ENCODE measurements around the gene PHLDA3. TPM values are rescaled to one million over a fixed set of nuclear protein-coding genes. Genes with fewer than 3 reads are reported as not detected.

Gene PHLDA3
- total and polyA plus RNA-seq, 2 donors (not counting 1 experiment from before 2014, with no cell fraction given): 26.5 to 141 TPM

- Histone ChIP-seq H3K27ac (ENCODE audit: insufficient read depth, low read length) (peak overlapping the region; percentile 72), H3K4me3 (replicated peaks in 1 of 4; ENCODE audit: control extremely low read depth in 1 of 4, insufficient read depth in 1 of 4, low read depth in 3 of 4, low read length in 4 of 4) (peak overlapping the region in 1 of 4 experiments; percentile 12), H4K20me1 (ENCODE audit: control insufficient read depth, extremely low read depth, insufficient read depth, low read length) (no peaks in the 10 kb centered on the region), H3K9ac (ENCODE audit: insufficient read depth, low read length) (no peak overlapping the region), H3K79me2 (ENCODE audit: control insufficient read depth, insufficient read depth, low read length) (peaks cover 71% of the 10 kb centered on the region), H3K36me3 (ENCODE audit: control insufficient read depth, insufficient read depth, low read length) (peaks cover 14% of the 10 kb centered on the region), H3K4me1 (ENCODE audit: control insufficient read depth, extremely low read depth, insufficient read depth, low read length) (peaks cover 42% of the 10 kb centered on the region), H3K9me3 (ENCODE audit: control insufficient read depth, insufficient read depth, low read depth, low read length) (no peaks in the 10 kb centered on the region), H3K4me2 (ENCODE audit: extremely low read depth, insufficient read depth, low read length) (no peak overlapping the region), H2AFZ (ENCODE audit: low read length) (no peak overlapping the region), H3K27me3 (ENCODE audit: control insufficient read depth, insufficient read depth, low read length) (no peaks in the 10 kb centered on the region)
- no peak for DNase-seq (ENCODE audit: low read depth in 2 of 2)
- no peak for TF ChIP-seq EZH2 (IDR thresholded peaks at IDR 0.05; ENCODE audit: low read length, missing control alignments)
- no peak for TF ChIP-seq CTCF (conservative IDR thresholded peaks at IDR 0.05 in 1 of 2, IDR thresholded peaks at IDR 0.05 in 1 of 2; ENCODE audit: low read depth in 1 of 2, low read length in 2 of 2)
Observed at GRCh38 chr1:201499795-201500669, 31.0 kb upstream of the PHLDA3 start.

GRCh38 chr1:201499191-201499590 is 30.2 kb upstream of the PHLDA3 start:
- no peak overlapping the region for H3K4me3 ChIP-seq (replicated peaks in 1 of 4; ENCODE audit: control extremely low read depth in 1 of 4, insufficient read depth in 1 of 4, low read depth in 3 of 4, low read length in 4 of 4)
- no peak overlapping the region for H2AFZ ChIP-seq (ENCODE audit: low read length)
- H3K36me3 ChIP-seq (ENCODE audit: control insufficient read depth, insufficient read depth, low read length): peaks cover 15% of the 10 kb centered on the region
- TF ChIP-seq CTCF (conservative IDR thresholded peaks at IDR 0.05 in 1 of 2, IDR thresholded peaks at IDR 0.05 in 1 of 2; ENCODE audit: low read depth in 1 of 2, low read length in 2 of 2) (no peak), EZH2 (IDR thresholded peaks at IDR 0.05; ENCODE audit: low read length, missing control alignments) (no peak)
- H3K4me2 ChIP-seq (ENCODE audit: extremely low read depth, insufficient read depth, low read length): no peak overlapping the region
- no peaks in the 10 kb centered on the region for H3K27me3 ChIP-seq (ENCODE audit: control insufficient read depth, insufficient read depth, low read length)
- H3K9ac ChIP-seq (ENCODE audit: insufficient read depth, low read length): no peak overlapping the region
- peaks cover 44% of the 10 kb centered on the region for H3K4me1 ChIP-seq (ENCODE audit: control insufficient read depth, extremely low read depth, insufficient read depth, low read length)
- no peak for DNase-seq (ENCODE audit: low read depth in 2 of 2)
- H3K27ac ChIP-seq (ENCODE audit: insufficient read depth, low read length): no peak overlapping the region
- H3K79me2 ChIP-seq (ENCODE audit: control insufficient read depth, insufficient read depth, low read length): peaks cover 63% of the 10 kb centered on the region
- no peaks in the 10 kb centered on the region for H3K9me3 ChIP-seq (ENCODE audit: control insufficient read depth, insufficient read depth, low read depth, low read length)
- H4K20me1 ChIP-seq (ENCODE audit: control insufficient read depth, extremely low read depth, insufficient read depth, low read length): no peaks in the 10 kb centered on the region

- Histone ChIP-seq H3K9me3 (ENCODE audit: control insufficient read depth, insufficient read depth, low read depth, low read length) (no peaks in the 10 kb centered on the region), H2AFZ (ENCODE audit: low read length) (no peak overlapping the region), H3K4me1 (ENCODE audit: control insufficient read depth, extremely low read depth, insufficient read depth, low read length) (peaks cover 50% of the 10 kb centered on the region), H3K27me3 (ENCODE audit: control insufficient read depth, insufficient read depth, low read length) (no peaks in the 10 kb centered on the region), H3K36me3 (ENCODE audit: control insufficient read depth, insufficient read depth, low read length) (peaks cover 19% of the 10 kb centered on the region), H4K20me1 (ENCODE audit: control insufficient read depth, extremely low read depth, insufficient read depth, low read length) (no peaks in the 10 kb centered on the region), H3K9ac (ENCODE audit: insufficient read depth, low read length) (no peak overlapping the region), H3K4me2 (ENCODE audit: extremely low read depth, insufficient read depth, low read length) (no peak overlapping the region), H3K79me2 (ENCODE audit: control insufficient read depth, insufficient read depth, low read length) (peaks cover 63% of the 10 kb centered on the region), H3K27ac (ENCODE audit: insufficient read depth, low read length) (no peak overlapping the region), H3K4me3 (replicated peaks in 1 of 4; ENCODE audit: control extremely low read depth in 1 of 4, insufficient read depth in 1 of 4, low read depth in 3 of 4, low read length in 4 of 4) (no peak overlapping the region)
- no peak for TF ChIP-seq CTCF (conservative IDR thresholded peaks at IDR 0.05 in 1 of 2, IDR thresholded peaks at IDR 0.05 in 1 of 2; ENCODE audit: low read depth in 1 of 2, low read length in 2 of 2)
- TF ChIP-seq EZH2 (IDR thresholded peaks at IDR 0.05; ENCODE audit: low read length, missing control alignments): no peak
- DNase-seq (ENCODE audit: low read depth in 2 of 2): no peak
Observed at GRCh38 chr1:201498621-201499020, 29.6 kb upstream of the PHLDA3 start.

All from fibroblast of lung (primary cell).